Measurements from ENCODE around the gene TANC1. TPM values are rescaled to one million over a fixed set of nuclear protein-coding genes. Genes with fewer than 3 reads are reported as not detected.

Gene TANC1
- polyA plus RNA-seq, 2 donors: 18.1 to 21.4 TPM

- Histone ChIP-seq H3K27me3 (ENCODE audit: control insufficient read depth in 1 of 2, insufficient read depth in 2 of 2, low read length in 2 of 2) (no peaks in the 10 kb centered on the region), H3K4me1 (ENCODE audit: control insufficient read depth in 2 of 2, insufficient read depth in 2 of 2, low read length in 1 of 2) (no peaks in the 10 kb centered on the region), H3K9me3 (ENCODE audit: control insufficient read depth in 2 of 2, insufficient read depth in 1 of 2, low read depth in 1 of 2, low read length in 1 of 2) (no peaks in the 10 kb centered on the region), H3K36me3 (ENCODE audit: control insufficient read depth in 2 of 2, insufficient read depth in 2 of 2, low read length in 1 of 2) (peaks cover 10 to 14% of the 10 kb centered on the region in 2 donors), H3K27ac (ENCODE audit: low read depth in 2 of 2, low read length in 1 of 2) (no peak overlapping the region), H3K4me3 (ENCODE audit: low read depth in 1 of 2, low read length in 2 of 2) (no peak overlapping the region)
- WGBS, 2 donors: 86 to 88% methylated on average over 15 of the region's 15 CpGs
Observed at GRCh38 chr2:159209341-159210306, 241.2 kb downstream of the TANC1 start.

GRCh38 chr2:159211447-159212396 lies 243.3 kb downstream of the TANC1 start:
- no peaks in the 10 kb centered on the region for H3K4me1 ChIP-seq (ENCODE audit: control insufficient read depth in 2 of 2, insufficient read depth in 2 of 2, low read length in 1 of 2)
- peaks cover 0 to 2% of the 10 kb centered on the region in 2 donors for H3K9me3 ChIP-seq (ENCODE audit: control insufficient read depth in 2 of 2, insufficient read depth in 1 of 2, low read depth in 1 of 2, low read length in 1 of 2)
- H3K4me3 ChIP-seq (ENCODE audit: low read depth in 1 of 2, low read length in 2 of 2): no peak overlapping the region
- H3K36me3 ChIP-seq (ENCODE audit: control insufficient read depth in 2 of 2, insufficient read depth in 2 of 2, low read length in 1 of 2): peaks cover 9 to 25% of the 10 kb centered on the region in 2 donors
- no peaks in the 10 kb centered on the region for H3K27me3 ChIP-seq (ENCODE audit: control insufficient read depth in 1 of 2, insufficient read depth in 2 of 2, low read length in 2 of 2)
- no peak overlapping the region for H3K27ac ChIP-seq (ENCODE audit: low read depth in 2 of 2, low read length in 1 of 2)
- WGBS, 2 donors: 78 to 80% methylated on average over 14 of the region's 14 CpGs

DNA sequence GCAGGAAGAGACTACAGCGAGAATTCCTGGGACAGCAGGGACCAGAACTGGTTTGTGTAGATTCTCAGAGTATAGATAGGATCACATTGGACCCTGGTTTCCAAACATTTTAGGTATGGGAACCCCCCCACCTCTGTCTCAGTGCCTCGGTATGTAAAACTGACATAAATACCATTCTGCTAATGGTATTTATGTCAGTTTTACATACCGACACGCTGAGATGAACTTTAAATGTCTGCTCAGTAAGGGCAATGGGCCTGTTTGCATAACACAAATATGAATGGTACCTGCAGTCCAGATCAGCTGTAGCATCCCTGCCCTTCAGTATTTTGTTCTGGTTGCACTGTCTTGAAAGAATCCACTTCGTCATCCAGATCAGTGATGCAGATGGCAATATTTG lies 244.9 kb downstream of the TANC1 start:
- Histone ChIP-seq H3K4me3 (ENCODE audit: low read depth in 1 of 2, low read length in 2 of 2) (no peak overlapping the region), H3K4me1 (ENCODE audit: control insufficient read depth in 2 of 2, insufficient read depth in 2 of 2, low read length in 1 of 2) (no peaks in the 10 kb centered on the region), H3K9me3 (ENCODE audit: control insufficient read depth in 2 of 2, insufficient read depth in 1 of 2, low read depth in 1 of 2, low read length in 1 of 2) (peaks cover 0 to 2% of the 10 kb centered on the region in 2 donors), H3K27me3 (ENCODE audit: control insufficient read depth in 1 of 2, insufficient read depth in 2 of 2, low read length in 2 of 2) (no peaks in the 10 kb centered on the region), H3K36me3 (ENCODE audit: control insufficient read depth in 2 of 2, insufficient read depth in 2 of 2, low read length in 1 of 2) (peaks cover 9 to 35% of the 10 kb centered on the region in 2 donors), H3K27ac (ENCODE audit: low read depth in 2 of 2, low read length in 1 of 2) (no peak overlapping the region)
- WGBS, 2 donors: 93% methylated on average over 5 of the region's 5 CpGs

DNA sequence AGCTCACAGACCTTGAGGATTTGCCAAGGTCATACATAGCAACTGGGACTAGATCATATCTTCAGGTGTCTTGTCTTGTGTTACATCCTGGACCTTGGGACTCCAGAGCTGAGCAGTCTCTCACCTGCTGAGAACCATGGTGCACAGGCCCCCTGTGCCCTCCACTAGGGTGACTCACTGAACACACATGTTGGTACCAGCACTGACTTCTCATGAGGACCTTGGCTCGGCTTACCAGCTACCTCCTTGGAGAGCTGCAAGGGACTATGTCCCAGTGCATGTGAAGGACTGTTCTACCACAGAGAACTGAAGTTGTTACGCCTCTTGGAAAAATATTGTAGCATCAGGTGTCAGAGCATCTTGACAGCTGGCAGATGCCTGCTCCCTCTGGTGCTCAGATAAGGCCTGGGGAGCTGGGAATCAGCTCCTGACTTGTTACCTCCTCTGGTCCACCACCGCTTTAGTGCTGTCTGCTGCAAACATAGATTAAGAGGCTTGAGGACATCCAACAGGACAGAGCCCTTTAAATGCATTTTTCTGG lies 246.0 kb downstream of the TANC1 start:
- 88 to 91% methylated on average over 3 of the region's 3 CpGs for WGBS, 2 donors
- Histone ChIP-seq H3K4me1 (ENCODE audit: control insufficient read depth in 2 of 2, insufficient read depth in 2 of 2, low read length in 1 of 2) (no peaks in the 10 kb centered on the region), H3K27me3 (ENCODE audit: control insufficient read depth in 1 of 2, insufficient read depth in 2 of 2, low read length in 2 of 2) (no peaks in the 10 kb centered on the region), H3K36me3 (ENCODE audit: control insufficient read depth in 2 of 2, insufficient read depth in 2 of 2, low read length in 1 of 2) (peaks cover 9 to 37% of the 10 kb centered on the region in 2 donors), H3K4me3 (ENCODE audit: low read depth in 1 of 2, low read length in 2 of 2) (no peak overlapping the region), H3K9me3 (ENCODE audit: control insufficient read depth in 2 of 2, insufficient read depth in 1 of 2, low read depth in 1 of 2, low read length in 1 of 2) (peaks cover 0 to 2% of the 10 kb centered on the region in 2 donors), H3K27ac (ENCODE audit: low read depth in 2 of 2, low read length in 1 of 2) (no peak overlapping the region)

- Histone ChIP-seq H3K27me3 (ENCODE audit: control insufficient read depth in 1 of 2, insufficient read depth in 2 of 2, low read length in 2 of 2) (no peaks in the 10 kb centered on the region), H3K27ac (ENCODE audit: low read depth in 2 of 2, low read length in 1 of 2) (no peak overlapping the region), H3K4me3 (ENCODE audit: low read depth in 1 of 2, low read length in 2 of 2) (no peak overlapping the region), H3K4me1 (ENCODE audit: control insufficient read depth in 2 of 2, insufficient read depth in 2 of 2, low read length in 1 of 2) (no peaks in the 10 kb centered on the region), H3K9me3 (ENCODE audit: control insufficient read depth in 2 of 2, insufficient read depth in 1 of 2, low read depth in 1 of 2, low read length in 1 of 2) (peaks cover 0 to 2% of the 10 kb centered on the region in 2 donors), H3K36me3 (ENCODE audit: control insufficient read depth in 2 of 2, insufficient read depth in 2 of 2, low read length in 1 of 2) (peaks cover 9 to 41% of the 10 kb centered on the region in 2 donors)
- 94 to 96% methylated on average over 7 of the region's 7 CpGs for WGBS, 2 donors
Observed at GRCh38 chr2:159215116-159215515, 246.7 kb downstream of the TANC1 start.

DNA sequence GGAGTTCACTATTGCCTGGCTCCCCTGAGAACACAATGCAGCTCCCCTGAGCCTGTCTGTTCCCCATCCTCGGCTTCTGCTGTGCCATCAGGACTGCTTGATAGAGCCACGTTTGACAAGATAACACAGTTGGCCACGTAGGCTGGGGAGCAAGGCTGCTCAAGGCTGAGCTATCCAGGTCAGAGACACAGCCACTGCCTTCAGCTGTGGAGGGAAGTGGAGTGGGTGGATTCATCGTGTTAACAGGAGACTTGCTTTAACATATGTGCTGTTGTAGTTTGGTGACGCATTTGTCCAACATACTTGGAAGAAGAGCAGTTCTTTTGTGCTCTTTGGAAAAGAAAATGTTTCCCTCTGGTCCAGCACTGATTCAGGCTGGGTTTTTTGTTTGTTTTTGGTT lies 249.2 kb downstream of the TANC1 start:
- H3K4me3 ChIP-seq (ENCODE audit: low read depth in 1 of 2, low read length in 2 of 2): no peak overlapping the region
- peaks cover 7 to 44% of the 10 kb centered on the region in 2 donors for H3K36me3 ChIP-seq (ENCODE audit: control insufficient read depth in 2 of 2, insufficient read depth in 2 of 2, low read length in 1 of 2)
- no peak overlapping the region for H3K27ac ChIP-seq (ENCODE audit: low read depth in 2 of 2, low read length in 1 of 2)
- no peaks in the 10 kb centered on the region for H3K27me3 ChIP-seq (ENCODE audit: control insufficient read depth in 1 of 2, insufficient read depth in 2 of 2, low read length in 2 of 2)
- peaks cover 0 to 2% of the 10 kb centered on the region in 2 donors for H3K9me3 ChIP-seq (ENCODE audit: control insufficient read depth in 2 of 2, insufficient read depth in 1 of 2, low read depth in 1 of 2, low read length in 1 of 2)
- no peaks in the 10 kb centered on the region for H3K4me1 ChIP-seq (ENCODE audit: control insufficient read depth in 2 of 2, insufficient read depth in 2 of 2, low read length in 1 of 2)
- WGBS, 2 donors: 83 to 84% methylated on average over 5 of the region's 5 CpGs

GRCh38 chr2:159218389-159218788 lies 249.9 kb downstream of the TANC1 start:
- WGBS, 2 donors: 94% methylated on average over 6 of the region's 6 CpGs
- Histone ChIP-seq H3K27ac (ENCODE audit: low read depth in 2 of 2, low read length in 1 of 2) (no peak overlapping the region), H3K4me3 (ENCODE audit: low read depth in 1 of 2, low read length in 2 of 2) (no peak overlapping the region), H3K36me3 (ENCODE audit: control insufficient read depth in 2 of 2, insufficient read depth in 2 of 2, low read length in 1 of 2) (peaks cover 7 to 44% of the 10 kb centered on the region in 2 donors), H3K4me1 (ENCODE audit: control insufficient read depth in 2 of 2, insufficient read depth in 2 of 2, low read length in 1 of 2) (no peaks in the 10 kb centered on the region), H3K27me3 (ENCODE audit: control insufficient read depth in 1 of 2, insufficient read depth in 2 of 2, low read length in 2 of 2) (no peaks in the 10 kb centered on the region), H3K9me3 (ENCODE audit: control insufficient read depth in 2 of 2, insufficient read depth in 1 of 2, low read depth in 1 of 2, low read length in 1 of 2) (peaks cover 0 to 2% of the 10 kb centered on the region in 2 donors)

DNA sequence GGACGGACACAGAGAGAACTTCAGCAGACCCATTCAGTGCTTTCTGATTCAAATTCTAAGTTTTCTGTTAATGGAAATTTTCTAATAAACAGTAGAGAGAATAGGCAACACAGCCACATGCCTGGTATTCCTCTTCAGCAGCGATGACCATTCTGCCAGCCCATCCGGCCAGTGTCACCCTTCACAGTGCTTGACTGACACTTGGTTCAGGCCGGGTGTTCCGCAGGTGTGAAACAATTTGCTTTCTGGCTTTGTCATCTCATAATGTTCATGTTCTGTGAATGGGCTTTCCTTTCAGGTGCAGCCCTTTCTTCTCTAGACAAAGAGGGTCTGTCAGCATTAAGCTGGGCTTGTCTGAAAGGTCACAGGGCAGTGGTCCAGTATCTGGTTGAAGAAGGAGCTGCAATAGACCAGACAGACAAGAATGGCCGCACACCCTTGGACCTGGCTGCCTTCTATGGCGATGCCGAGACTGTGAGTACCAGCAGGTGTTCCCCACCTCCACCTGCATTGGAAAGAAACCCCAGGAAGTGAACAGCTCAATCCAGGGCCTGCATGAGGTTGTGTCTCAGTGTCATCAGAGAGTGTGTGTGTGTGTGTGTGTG lies 251.1 kb downstream of the TANC1 start:
- H3K4me1 ChIP-seq (ENCODE audit: control insufficient read depth in 2 of 2, insufficient read depth in 2 of 2, low read length in 1 of 2): peaks cover 0 to 2% of the 10 kb centered on the region in 2 donors

More for the DNA sequence above, 251.1 kb downstream of the TANC1 start:
- H3K27me3 ChIP-seq (ENCODE audit: control insufficient read depth in 1 of 2, insufficient read depth in 2 of 2, low read length in 2 of 2): no peaks in the 10 kb centered on the region
- WGBS, 2 donors: 96 to 97% methylated on average over 8 of the region's 8 CpGs
- peaks cover 13 to 50% of the 10 kb centered on the region in 2 donors for H3K36me3 ChIP-seq (ENCODE audit: control insufficient read depth in 2 of 2, insufficient read depth in 2 of 2, low read length in 1 of 2)
- no peak overlapping the region for H3K27ac ChIP-seq (ENCODE audit: low read depth in 2 of 2, low read length in 1 of 2)
- H3K4me3 ChIP-seq (ENCODE audit: low read depth in 1 of 2, low read length in 2 of 2): no peak overlapping the region
- H3K9me3 ChIP-seq (ENCODE audit: control insufficient read depth in 2 of 2, insufficient read depth in 1 of 2, low read depth in 1 of 2, low read length in 1 of 2): peaks cover 0 to 2% of the 10 kb centered on the region in 2 donors

Measured in esophagus (tissue), 2 donors.